ENCODE measurements around the gene HS6ST3. TPM values are rescaled to one million over a fixed set of nuclear protein-coding genes. Genes with fewer than 3 reads are reported as not detected.

HS6ST3 gene
- total RNA-seq, 4 donors from 2014 or later, result 0.04 to 0.59 (median 0.57) TPM; not detected in 1

DNA sequence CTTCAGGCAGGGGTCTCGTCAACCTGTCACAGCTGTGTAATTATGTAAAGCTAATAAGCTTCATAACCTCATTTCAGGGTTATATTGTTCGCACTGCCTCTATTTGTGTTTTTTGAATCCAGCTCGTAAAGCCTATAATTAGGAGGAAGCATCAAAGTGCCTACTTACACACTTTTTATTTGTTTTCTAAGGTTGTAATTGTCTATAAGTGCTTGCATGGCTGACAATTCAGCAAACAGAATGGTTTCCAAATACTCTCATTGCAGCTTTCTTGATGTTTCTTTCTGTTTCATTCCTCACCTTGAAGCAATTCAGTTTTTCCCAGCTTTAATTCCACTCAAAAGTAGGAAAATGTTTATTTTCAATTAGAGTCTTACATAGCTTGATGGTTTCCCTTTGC lies 336.3 kb downstream of the HS6ST3 start:
- 62 to 71% methylated on average over 3 of the region's 3 CpGs for WGBS, 2 donors
- no peaks in the 10 kb centered on the region for H3K9me3 ChIP-seq
- DNase-seq, result no peak
- H3K27me3 ChIP-seq, result no peaks in the 10 kb centered on the region
- intact Hi-C loops (cut with DNase I), result no loop called here
- H3K36me3 ChIP-seq, result no peaks in the 10 kb centered on the region
- no peak overlapping the region for H3K27ac ChIP-seq
- H3K4me3 ChIP-seq, result no peak overlapping the region
- TF ChIP-seq, protein P1, sequence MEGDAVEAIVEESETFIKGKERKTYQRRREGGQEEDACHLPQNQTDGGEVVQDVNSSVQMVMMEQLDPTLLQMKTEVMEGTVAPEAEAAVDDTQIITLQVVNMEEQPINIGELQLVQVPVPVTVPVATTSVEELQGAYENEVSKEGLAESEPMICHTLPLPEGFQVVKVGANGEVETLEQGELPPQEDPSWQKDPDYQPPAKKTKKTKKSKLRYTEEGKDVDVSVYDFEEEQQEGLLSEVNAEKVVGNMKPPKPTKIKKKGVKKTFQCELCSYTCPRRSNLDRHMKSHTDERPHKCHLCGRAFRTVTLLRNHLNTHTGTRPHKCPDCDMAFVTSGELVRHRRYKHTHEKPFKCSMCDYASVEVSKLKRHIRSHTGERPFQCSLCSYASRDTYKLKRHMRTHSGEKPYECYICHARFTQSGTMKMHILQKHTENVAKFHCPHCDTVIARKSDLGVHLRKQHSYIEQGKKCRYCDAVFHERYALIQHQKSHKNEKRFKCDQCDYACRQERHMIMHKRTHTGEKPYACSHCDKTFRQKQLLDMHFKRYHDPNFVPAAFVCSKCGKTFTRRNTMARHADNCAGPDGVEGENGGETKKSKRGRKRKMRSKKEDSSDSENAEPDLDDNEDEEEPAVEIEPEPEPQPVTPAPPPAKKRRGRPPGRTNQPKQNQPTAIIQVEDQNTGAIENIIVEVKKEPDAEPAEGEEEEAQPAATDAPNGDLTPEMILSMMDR (IDR thresholded peaks at IDR 0.05), result no peak
- TF ChIP-seq POLR2A (IDR thresholded peaks at IDR 0.05), result no peak
- H3K4me1 ChIP-seq, result no peaks in the 10 kb centered on the region

DNA sequence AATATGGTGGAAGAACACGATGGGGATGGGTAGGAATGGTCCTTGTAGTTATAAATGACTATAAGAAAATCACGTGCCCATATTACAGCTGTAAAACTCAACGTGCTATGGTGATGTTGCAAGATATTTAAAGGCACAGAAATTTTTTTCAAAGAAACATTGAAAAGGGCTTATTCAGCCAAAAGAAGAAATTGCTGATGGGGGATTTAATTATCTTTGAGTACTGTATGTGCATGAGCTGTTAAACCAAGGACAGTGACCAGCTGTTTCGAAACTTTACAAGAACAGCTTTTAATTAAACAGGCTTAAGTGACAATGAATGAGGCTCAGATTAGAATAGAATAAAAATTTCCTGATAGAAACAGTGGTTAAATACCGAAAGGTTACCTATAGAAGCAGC lies 339.0 kb downstream of the HS6ST3 start:
- intact Hi-C loops (cut with DNase I), result no loop called here
- H3K4me3 ChIP-seq, result no peak overlapping the region
- H3K9me3 ChIP-seq, result no peaks in the 10 kb centered on the region
- no peak for DNase-seq
- no peaks in the 10 kb centered on the region for H3K36me3 ChIP-seq
- TF ChIP-seq, protein P1 (IDR thresholded peaks at IDR 0.05), result no peak
- no peak for TF ChIP-seq POLR2A (IDR thresholded peaks at IDR 0.05)
- H3K27me3 ChIP-seq, result no peaks in the 10 kb centered on the region
- H3K4me1 ChIP-seq, result no peaks in the 10 kb centered on the region
- WGBS, 2 donors, result 56 to 62% methylated on average over 5 of the region's 5 CpGs
- H3K27ac ChIP-seq, result no peak overlapping the region

DNA sequence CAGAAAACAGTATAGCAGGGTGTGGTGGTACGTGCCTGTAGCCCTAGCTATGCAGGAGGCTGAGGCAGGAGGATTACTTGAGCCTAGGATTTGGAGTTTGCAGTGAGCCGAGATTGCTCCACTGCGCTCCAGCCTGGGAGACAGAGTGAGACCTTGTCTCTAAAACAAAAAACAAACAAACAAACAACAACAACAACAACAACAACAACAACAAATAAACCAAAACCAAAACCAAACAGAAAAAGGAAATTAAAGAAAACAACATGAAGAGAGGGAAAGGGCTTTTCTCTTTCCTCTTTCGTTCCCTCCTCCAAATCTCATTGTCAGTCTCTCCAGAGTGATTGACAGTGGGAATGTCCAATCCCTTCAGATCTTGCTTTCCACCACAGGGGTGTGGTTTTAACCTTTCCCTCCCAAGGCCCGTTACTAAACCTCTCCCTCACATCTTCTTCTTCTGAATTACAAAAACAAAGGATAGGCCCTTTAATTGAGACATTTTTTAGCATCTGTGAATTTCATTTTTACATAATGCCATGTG lies 341.2 kb downstream of the HS6ST3 start:
- intact Hi-C loops (cut with DNase I), result no loop called here
- WGBS, 2 donors, result 76 to 77% methylated on average over 4 to 5 of the region's 5 CpGs
- DNase-seq, result no peak

DNA sequence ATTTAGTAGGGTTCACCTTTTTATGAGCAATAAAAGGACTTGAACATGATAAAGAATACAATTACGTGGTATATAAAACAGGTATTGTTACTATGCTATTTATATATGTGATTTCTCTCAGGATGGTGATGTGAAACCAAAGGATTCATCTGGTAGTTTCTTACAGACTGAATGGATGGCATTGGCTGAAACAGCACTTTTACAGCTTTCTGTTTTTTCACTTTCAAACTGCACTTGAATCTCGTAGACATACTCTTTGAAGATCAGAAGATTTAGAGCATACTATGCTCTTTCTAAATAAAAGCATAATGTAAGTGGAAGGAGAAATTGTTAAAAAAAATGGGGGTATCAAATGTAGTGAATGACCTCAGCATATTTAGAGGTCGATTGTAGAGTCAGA lies 354.8 kb downstream of the HS6ST3 start:
- TF ChIP-seq POLR2A (IDR thresholded peaks at IDR 0.05), result no peak
- TF ChIP-seq, protein P1 (IDR thresholded peaks at IDR 0.05), result no peak
- intact Hi-C loops (cut with DNase I), result no loop called here
- no peaks in the 10 kb centered on the region for H3K27me3 ChIP-seq
- DNase-seq, result no peak
- H3K27ac ChIP-seq, result no peak overlapping the region
- H3K36me3 ChIP-seq, result no peaks in the 10 kb centered on the region
- H3K4me1 ChIP-seq, result no peaks in the 10 kb centered on the region
- no peaks in the 10 kb centered on the region for H3K9me3 ChIP-seq
- 37 to 49% methylated on average over 3 of the region's 3 CpGs for WGBS, 2 donors
- no peak overlapping the region for H3K4me3 ChIP-seq

More for the DNA sequence above, 341.2 kb downstream of the HS6ST3 start:
- TF ChIP-seq, protein P1 (IDR thresholded peaks at IDR 0.05), result no peak
- no peak for TF ChIP-seq POLR2A (IDR thresholded peaks at IDR 0.05)
- Histone ChIP-seq H3K36me3 (no peaks in the 10 kb centered on the region), H3K4me3 (no peak overlapping the region), H3K27ac (no peak overlapping the region), H3K9me3 (no peaks in the 10 kb centered on the region), H3K27me3 (no peaks in the 10 kb centered on the region), H3K4me1 (no peaks in the 10 kb centered on the region)

DNA sequence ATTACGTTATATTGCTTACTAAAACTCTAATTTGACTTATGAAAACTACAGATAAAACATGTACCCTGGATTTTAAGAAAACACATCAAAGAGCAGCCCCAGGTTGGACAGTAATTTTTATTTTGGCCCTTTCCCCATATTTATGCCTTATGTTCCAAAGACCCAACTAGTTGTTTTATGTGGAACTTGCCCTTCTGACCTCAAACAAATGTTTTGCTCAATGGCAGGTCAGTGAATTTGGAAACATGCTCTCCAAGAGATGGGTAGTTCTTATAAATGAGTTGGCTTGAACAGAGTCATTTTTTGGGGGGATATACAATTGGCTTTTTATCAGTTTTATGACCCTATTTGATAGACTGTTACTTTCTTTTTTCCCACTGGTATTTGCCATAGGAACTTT lies 360.0 kb downstream of the HS6ST3 start:
- Histone ChIP-seq H3K9me3 (no peaks in the 10 kb centered on the region), H3K27ac (no peak overlapping the region), H3K36me3 (no peaks in the 10 kb centered on the region), H3K4me1 (no peaks in the 10 kb centered on the region), H3K4me3 (no peak overlapping the region), H3K27me3 (no peaks in the 10 kb centered on the region)
- WGBS, 2 donors, result 44 to 55% methylated on average over 1 of the region's 1 CpG
- no peak for DNase-seq
- intact Hi-C loops (cut with DNase I), result no loop called here
- TF ChIP-seq, protein P1 (IDR thresholded peaks at IDR 0.05), result no peak
- TF ChIP-seq POLR2A (IDR thresholded peaks at IDR 0.05), result no peak
